Endothelial cell of hepatic sinusoid (primary cell): ENCODE measurements around the gene RFESD.

Experiments used
- in situ Hi-C: cut with HindIII; loops from 2 replicates; pipeline ENCODE4 v1.10.0; 2017; ENCODE audit warnings: low sequenced_read_pairs

Gene RFESD

DNA sequence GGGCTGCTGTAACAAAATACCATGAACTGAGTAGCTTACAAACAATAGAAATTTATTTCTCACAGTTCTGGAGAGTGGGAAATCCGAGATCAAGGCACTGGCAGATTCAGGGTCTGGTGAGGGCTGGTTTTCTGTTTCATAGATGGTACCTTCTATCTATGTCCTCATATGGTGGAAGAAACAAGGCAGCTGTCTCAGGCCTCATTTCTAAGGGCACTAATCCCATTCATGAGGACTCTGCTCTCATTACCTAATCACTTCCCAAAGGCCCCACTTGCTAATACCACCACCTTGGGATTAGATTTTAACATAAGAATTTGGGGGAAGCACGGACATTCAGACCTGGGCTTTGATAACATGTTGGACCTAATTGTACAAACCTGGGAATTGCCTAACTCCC, 13.5 kb downstream of the RFESD start:
- in situ Hi-C loops = loop anchor here (25.0 kb wide), 2 partner anchors 177 to 677 kb away; no protein-coding TSS in a partner anchor

DNA sequence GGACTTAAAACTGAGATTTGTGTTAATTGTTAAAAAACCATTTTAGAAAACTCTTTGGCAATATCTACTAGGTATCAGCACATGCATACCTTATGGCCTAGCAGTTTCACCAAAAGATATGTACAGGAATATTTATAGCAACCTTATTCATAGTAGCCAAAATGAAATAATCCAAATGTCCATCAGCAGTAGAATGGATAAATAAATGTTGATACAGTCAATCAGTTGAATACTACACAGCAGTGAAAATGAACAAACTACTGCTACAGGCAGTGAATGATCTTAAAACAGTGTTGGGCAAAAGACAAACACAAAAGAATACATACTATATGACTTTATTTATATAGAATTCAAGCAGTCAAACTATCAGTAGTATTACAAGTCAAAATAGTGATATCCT, 16.4 kb downstream of the RFESD start:
- in situ Hi-C loops = loop anchor here (25.0 kb wide), 2 partner anchors 174 to 674 kb away; no protein-coding TSS in a partner anchor

DNA sequence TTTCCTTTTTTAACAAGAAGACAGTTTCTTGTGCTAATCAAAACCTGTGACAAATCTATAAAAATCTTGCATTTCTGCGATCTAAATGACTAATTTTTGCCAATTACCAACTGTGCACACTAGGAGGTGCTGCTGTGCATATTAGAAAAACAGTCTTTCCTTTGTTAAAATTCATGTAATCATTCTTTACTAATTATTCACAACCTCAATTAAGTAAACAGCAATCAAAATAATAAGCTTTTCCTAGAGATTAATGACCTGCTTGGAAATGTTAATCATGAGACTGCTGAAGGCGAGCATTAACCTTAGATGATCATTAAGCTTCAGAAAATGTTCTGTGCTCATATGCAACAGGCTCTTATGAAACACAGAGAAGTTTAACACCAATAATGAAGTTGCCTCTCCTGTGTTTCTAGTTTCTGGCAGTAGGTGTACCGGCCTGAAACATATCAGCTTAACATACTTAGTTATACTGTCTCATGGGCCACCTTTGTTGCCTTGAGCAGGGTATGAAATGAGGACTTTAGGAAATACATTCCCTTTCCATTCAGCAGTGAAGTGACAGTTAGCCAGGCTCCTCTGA, 17.7 kb downstream of the RFESD start:
- in situ Hi-C loops = loop anchor here (25.0 kb wide), 2 partner anchors 173 to 673 kb away; no protein-coding TSS in a partner anchor

DNA sequence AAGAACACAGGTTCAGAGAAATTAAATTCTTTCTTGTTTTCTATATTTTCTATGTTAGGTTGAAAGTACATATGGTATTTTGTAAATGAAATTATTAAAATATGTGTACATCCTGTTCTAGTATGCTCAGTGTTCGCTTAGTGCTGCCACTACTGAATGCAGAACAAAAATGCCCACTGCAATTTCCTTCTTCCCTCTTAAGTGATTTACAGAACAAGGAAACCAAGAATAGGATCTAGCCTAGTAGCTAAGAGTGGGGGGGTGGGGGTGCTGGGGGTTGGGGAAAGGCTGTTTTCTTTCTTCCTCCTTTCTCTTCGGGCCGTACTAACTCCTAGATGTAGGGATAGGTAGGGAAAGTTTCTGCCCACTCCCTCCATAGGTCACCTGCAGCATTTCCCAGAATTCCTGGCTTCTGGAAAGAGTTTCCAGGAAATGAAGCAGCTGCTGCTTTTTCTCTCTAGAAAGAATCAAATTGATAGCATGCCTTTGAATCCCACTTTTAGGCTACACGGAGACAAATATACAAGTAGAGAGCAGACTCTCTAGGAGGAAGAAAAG, 20.6 kb downstream of the RFESD start:
- in situ Hi-C loops = loop anchor here (5.0 to 25.0 kb wide), 3 partner anchors 55 to 670 kb away; no protein-coding TSS in a partner anchor

DNA sequence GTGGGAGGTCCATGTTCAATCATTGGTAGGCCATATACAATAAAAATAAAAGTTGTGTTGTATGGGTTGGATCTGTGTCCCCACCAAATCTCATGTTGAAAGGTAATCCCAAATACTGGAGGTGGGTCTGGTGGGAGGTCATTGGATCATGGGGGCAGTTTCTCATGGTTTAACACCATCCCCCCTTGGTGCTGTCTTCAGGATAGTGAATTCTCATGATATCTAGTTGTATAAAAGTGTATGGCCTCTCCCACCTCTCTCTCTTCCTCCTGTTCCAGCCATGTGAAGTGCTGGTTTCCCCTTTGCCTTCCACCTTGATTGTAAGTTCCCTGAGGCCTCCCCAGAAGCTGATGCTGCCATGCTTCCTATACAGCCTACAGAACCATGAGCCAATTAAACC, 21.1 kb downstream of the RFESD start:
- in situ Hi-C loops = loop anchor here (5.0 to 25.0 kb wide), 3 partner anchors 55 to 670 kb away; no protein-coding TSS in a partner anchor

DNA sequence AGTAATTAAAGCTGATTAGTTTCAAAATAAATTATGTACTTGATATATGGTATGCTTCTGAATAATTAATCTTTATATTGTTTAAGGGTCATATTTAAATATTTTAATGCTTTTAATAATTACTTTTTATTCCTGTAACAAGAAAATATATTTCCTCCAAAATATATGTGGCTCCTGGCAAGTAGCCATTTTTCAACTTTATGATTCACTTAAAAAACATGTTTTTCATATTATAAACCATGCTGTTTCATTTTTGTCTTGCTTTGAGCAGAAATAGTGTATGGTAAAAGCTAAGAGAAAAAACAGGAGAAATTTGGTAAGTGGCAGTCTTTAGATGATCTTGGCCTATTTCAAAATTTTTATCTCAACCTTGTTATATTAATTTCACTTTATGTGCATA, 21.6 kb downstream of the RFESD start:
- in situ Hi-C loops = loop anchor here (5.0 to 25.0 kb wide), 3 partner anchors 54 to 669 kb away; no protein-coding TSS in a partner anchor

DNA sequence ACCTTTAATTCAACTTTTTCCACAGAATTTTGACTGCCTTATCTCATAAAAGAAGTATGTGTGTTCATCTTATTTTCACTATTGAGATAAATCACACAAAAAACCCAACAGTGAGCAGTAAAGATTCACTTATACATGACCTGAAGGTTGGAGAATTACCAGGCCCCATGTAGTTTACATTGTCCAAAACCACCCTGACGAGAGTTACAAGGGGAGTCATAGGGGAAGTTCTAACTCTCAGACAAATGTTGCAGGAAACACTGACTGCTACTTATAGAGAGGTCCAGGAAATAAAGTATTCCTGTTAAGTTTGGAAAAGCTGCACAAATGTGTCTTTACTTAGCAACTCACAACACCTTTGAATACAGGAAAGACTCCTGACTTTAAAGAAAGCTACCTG, 22.2 kb downstream of the RFESD start:
- in situ Hi-C loops = loop anchor here (5.0 to 25.0 kb wide), 3 partner anchors 54 to 669 kb away; no protein-coding TSS in a partner anchor

DNA sequence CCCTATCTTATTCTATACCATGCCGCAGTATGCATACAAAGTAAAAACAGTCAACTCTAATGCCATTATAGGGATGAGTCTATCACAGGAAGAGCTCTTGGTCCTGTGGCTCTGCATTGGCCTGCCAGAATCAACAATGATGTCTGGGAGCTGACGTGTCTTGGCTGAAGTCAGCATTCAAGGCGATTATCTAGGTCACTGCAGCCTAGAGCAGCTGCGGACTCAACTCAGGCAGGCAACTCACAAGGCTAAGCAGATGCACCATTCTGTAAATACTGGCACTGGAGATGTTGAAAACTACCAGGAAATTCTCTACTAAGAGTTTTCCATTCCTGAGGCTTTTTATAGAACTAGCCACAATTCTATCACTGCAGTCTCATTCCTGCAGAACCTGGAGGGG, 23.0 kb downstream of the RFESD start:
- in situ Hi-C loops = loop anchor here (5.0 to 25.0 kb wide), 3 partner anchors 53 to 668 kb away; no protein-coding TSS in a partner anchor

DNA sequence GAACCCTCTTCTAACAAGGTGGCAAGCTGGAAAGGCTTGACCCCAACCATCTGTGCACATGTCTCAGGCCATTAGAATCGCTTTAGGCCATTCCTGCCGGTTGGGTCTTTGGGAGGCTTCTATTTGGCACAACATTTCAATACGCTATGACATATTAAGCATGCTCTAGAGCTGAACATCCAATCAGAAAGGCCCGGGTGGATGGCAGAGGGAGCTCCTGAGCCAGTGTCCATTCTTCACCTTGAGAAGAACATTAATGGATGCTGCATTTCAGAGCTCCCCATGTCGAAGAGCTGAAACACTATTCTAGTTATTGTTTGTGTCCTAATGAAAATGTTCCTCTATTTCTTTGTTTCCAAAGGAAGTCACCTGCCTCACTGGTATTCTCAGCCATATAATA, 23.4 kb downstream of the RFESD start:
- in situ Hi-C loops = loop anchor here (5.0 to 25.0 kb wide), 3 partner anchors 52 to 667 kb away; no protein-coding TSS in a partner anchor

DNA sequence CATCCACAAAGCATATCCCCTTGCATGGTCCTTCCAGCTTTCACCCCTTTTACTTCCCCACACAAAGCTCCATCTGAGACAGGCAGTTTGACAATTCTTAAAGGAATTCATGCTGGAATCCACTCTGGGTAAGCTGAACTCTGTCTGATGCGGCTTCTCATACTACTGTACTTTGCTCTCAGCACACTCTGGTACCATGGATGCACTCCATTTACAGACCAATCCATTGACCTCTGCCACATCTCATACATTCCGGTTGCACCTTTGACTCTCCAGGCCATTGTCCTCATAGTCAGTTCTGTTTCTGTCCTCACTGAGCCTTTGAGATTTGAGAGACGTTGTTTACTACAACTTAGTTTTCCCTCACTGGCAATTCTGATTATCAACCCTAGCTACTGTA, 24.0 kb downstream of the RFESD start:
- in situ Hi-C loops = loop anchor here (25.0 kb wide), 2 partner anchors 167 to 667 kb away; no protein-coding TSS in a partner anchor

DNA sequence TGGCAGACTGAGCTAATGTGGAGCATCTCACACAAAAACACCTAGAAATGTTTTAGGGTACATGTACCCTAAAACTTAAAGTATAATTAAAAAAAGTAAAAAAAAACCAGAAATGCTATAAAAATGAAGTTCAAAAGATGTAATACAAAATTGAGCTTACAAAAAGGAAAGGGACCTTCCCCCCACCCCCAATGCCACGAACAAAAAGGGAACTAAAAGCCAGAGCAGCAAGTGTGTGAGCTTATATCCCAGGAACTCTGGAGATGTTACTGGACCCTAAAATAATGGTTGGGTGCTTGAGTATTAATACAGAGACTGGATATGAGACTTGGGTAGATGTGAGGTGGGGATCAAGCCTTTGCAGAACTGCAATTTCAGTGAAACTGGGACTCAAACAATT, 25.2 kb downstream of the RFESD start:
- in situ Hi-C loops = loop anchor here (25.0 kb wide), 2 partner anchors 165 to 665 kb away; no protein-coding TSS in a partner anchor

DNA sequence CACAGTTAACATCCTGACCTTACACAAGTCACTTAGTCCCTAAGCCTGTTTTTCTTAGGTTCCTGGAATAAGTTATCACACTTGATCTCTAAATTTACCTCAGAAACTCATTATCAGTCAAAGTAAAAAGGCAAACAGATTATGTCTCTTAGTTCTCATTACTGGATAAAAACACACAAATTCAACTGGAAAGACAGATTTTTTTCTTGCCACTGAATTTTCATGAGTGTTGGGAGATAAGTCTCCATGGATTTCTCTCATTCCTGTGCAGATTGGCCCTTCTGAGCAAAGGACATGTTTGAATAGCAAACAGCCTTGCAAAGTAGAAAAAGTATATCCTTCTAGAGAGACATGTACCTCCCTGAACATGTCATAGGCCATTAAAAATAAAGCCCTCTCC, 26.1 kb downstream of the RFESD start:
- in situ Hi-C loops = loop anchor here (25.0 kb wide), 2 partner anchors 165 to 665 kb away; no protein-coding TSS in a partner anchor

DNA sequence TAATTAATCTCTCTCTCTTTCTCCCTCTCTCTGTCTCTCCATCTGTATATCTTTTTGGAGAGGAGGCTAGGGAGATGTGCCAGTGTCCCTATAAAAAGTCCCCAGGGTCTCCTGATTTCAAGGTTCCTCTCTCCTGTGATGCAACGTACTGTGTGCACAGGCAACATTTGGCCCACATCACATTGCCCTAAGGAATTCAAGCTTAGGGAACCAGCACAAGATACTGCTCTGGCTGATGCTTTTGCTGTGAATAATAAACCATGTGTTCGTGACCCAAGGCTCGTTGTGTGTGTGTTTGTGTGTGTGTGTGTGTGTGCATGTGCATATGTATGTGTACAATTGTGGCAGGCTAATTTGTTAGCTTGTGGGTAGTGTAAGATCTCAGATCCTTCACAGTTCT, 26.5 kb downstream of the RFESD start:
- in situ Hi-C loops = loop anchor here (25.0 kb wide), 2 partner anchors 164 to 664 kb away; no protein-coding TSS in a partner anchor

DNA sequence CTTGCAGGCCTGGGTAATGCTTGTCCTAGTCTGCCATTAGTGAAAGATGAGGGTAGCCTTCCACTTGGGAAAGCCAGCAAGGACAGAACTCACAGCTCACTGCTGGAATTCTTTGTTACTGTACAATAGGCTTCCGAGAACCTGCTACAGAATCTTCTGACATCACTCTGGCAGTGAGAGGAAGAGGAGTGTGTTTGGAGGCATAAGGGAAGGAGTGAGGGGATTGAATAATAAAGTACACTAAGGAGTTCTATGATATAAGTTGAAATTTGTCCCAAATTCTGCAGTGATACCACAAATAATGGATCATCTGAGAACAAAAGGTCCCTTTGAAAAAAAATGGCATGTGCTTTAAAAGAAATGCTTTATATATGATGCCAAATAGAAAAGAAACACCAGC, 36.3 kb downstream of the RFESD start, which contains the start of gene SPATA9:
Gene SPATA9 (minus strand): TSS at position 101 of the 400 bp plus-strand sequence. CDS start 137 bp downstream, outside the sequence.
- in situ Hi-C loops = no loop called here

DNA sequence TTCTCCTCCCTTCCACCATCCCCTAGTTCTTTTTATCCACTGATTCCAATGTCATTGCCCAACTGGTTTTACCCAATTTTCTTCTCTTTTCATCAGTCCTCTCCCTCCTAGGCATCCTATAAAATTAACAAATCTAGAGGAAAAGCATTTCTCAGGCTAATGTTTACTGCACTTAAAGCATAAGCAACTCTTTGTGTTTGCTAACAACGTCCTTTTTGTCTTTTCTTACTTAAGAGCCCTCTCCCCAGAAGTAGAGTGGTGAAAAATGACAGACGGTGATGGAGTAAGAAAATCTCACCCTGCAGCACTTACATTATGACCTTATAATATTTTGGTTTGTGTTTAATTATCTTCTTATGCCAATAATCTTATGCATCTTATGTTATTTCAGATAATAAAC, 37.8 kb downstream of the RFESD start:
- in situ Hi-C loops = no loop called here

DNA sequence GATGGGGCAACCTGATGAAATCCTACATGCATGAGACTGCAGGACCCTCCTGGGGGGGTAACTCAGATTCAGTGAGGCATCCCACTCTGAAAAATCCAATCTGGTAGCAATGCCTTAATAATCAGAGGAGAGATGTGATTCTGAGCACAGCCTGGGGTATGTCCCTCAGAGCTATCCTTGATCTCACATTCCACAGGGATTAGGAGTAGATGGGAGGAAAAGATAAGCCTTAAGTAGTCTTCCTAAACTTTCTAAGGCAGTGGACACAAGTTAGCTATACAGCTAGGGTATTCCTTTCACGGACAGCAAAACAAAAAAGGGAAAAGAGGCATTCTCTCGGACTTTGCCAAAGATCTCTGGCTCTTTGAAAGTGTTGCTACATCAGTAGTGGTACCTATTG, 40.1 kb downstream of the RFESD start:
- in situ Hi-C loops = no loop called here

DNA sequence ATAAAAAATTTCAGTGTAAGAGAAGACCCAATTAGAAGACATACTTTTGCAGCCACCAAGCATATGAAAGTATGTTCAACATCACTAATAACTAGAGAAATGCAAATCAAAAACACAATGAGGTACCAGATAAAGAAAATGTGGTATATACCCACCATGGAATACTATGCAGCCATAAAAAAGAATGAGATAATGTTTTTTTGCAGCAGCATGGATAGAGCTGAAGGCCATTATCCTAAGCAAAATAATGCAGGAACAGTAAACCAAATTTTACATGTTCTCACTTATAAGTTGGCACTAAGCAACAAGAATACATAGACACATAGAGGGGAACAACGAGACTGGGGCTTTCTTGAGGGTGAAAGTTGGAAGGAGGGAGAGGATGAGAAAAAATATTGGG, 43.1 kb downstream of the RFESD start:
- in situ Hi-C loops = no loop called here

DNA sequence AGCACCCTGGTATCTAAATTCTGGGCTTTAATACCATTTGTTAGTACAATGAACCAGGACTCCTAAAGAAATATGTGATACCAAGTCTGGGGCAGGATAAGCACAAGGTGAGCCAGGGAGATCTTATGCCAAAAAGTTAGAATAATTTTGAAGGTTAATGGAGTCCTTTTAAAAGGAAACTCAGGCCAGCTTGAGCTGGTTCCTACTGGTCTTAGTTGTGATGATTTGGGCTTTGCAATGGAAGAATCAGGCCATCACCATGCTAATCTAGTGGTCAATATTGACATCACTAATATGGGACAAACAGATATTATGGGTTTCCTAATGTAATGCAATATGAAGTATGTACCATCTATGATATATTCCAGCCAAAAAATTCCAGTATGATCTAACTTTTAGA, 43.8 kb downstream of the RFESD start:
- in situ Hi-C loops = no loop called here

DNA sequence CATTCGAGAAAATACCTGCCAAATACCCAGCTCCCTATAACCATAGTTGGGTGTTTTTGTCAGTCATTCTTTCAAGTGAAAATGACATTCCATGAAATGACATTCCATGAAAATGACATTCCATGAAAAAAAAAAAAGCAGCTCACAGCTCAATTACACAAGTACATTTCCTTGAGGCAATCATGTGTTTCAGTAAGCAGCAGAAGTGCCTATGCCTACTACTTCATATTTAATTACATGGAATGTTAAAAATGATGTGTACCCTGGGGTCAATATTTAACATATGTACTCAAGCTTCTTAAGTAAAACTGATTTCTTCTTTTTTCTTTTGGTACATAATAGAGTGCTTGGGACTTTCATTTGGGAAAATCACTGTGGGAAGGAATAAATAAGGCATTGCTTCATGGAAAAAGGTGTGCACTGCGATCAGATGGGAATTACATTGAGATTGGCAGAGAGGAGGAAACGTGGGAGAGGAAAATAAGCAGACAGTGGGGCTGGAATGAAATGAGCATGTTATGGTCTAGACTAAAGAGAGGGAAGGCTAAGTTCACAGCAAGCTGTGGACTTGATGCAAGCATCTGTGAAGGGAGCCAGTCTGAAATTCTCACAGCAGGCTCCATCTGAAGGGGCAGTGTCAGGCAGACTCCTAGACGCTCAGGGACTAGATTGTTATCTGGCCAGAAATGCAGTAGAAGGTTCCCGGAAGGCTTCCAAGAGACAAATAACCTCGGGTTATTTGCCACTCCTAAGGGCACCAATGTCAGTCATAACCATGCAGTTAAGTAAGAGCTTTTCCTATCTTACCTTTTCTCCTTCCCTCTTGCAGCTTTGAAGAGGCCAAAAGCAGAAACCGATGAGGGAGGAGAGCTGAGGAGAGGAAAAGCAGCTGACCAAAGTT, 51.5 kb downstream of the RFESD start:
- in situ Hi-C loops = no loop called here

DNA sequence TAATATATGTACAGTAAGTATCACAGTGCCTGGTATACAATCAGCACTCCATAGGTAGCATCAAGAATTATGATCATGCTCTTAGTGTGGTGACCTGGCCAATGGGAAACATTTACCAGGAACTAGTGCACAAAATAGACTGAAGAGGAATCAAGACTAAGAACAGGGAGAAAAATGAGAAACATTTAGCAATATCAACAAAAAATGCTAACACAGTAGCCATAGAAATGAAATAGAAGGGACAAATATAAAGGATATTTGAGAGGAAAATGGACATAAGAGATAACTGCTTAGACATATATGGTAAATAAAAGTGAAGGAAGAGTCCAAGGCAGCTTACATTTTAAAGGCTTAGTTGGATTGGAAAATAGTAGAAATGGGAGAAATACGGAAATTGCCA, 52.8 kb downstream of the RFESD start:
- in situ Hi-C loops = no loop called here

DNA sequence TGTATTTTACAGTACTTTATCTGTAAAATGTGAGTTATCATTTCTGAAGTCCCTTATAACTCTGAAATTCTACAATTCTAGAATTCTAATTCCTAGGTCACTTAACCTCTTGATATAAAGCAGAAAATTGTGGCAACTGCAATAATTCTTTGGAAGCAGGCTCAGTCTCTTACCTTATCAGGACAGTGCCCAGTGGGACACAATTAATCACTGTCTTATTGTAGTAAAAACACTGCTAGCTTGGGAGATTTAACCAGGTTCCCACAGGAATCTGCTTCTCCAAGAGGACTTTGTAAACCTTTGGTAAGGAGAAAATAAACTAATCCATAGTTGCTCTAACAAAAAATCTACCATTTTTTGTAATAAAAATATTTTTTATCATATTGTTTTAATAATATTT, 54.5 kb downstream of the RFESD start:
- in situ Hi-C loops = no loop called here
